GM21367 (cell line): ENCODE results near the gene TRAPPC5.

Experiments used
- ATAC-seq: cut with Tn5 transposase; IDR thresholded peaks from one replicate; pipeline ENCODE4 v1.9.1; 2021; ENCODE audit not compliant: unreplicated experiment

TRAPPC5 gene

DNA sequence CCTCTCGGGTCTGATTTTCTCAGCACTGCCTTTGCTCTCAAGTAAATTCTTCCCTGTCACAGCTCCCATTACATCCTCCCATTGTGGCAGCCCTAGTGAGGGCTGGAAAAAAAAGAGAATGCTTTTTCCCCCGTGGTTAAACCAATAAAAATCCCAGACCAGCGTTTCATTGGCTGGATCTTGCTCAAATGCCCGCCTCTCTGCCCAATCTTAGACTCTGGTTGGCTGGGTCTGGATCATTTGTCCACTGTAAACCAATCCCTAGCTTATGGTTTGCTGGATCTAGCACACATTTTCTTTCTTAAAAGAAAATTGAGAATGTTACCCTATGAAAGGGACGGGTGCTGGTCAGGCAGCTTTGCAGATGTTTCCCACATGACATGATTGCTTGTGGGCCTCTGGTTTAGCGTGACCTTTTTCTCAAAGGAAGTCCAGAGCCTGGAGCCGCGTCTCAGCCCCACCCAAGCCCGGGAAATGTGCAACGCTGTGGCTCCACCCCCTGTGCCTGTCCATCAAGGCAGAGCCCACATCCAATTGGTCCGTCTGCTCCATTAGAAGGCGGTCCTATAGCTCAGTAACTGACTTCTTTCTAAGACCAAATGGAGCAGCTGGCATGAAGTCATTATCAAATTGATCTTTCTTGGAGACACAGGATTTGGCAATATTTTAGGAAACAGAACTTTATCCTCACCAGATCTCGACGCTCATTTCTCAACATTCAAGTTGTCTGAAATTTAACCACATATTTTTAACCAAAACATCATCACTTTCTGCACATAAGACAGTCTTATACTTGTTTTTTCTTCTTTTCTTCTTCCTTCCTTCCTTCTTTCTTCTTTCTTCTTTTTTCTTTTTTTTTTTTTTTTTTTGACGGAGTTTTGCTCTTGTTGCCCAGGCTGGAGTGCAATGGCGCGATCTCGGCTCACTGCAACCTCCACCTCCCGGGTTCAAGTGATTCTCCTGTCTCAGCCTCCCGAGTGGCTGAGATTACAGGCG, 6.3 kb upstream of the TRAPPC5 start:
- ATAC-seq: no peak

DNA sequence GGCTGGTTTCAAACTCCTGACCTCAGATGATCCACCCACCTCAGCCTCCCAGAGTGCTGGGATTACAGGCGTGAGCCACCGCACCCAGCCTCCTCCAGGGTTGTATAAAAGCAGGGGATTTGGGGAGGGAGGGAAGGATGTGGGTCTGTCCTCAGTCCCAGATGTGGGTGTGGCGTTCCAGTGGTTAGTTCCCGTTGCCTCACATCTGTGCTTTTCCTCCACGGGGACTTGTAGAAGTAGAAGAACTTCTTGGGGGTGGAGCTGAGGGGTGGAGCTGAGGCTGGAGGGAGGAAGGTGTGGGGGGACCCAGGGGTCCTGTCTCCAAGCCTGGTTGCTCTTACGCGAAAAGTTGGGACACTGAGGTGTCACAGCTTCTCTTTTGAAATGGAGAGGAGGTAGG, 4.3 kb upstream of the TRAPPC5 start:
- no peak for ATAC-seq

DNA sequence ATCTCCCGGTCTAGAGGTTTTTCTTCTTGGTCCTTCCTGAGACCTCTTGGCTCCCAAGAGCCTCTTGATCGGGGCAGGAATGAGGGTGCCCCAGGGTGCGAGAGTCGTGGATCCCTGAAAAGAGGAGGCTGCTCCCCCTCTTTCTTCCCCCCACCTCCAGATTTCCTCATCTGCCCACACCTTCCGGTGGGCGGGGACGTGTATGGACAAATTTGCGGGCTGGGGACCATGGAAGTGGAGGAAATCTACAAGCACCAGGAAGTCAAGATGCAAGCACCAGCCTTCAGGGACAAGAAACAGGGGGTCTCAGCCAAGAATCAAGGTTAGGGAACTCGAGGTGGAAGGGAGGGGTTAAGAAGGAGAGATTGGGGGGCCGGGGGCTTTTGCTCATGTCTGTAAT, 3.8 kb upstream of the TRAPPC5 start, which contains the start of gene MCEMP1:
TSS of gene MCEMP1 (plus strand) at position 237 of the 400 bp plus-strand sequence. CDS start at position 268, 31 bp downstream.
- no peak for ATAC-seq

DNA sequence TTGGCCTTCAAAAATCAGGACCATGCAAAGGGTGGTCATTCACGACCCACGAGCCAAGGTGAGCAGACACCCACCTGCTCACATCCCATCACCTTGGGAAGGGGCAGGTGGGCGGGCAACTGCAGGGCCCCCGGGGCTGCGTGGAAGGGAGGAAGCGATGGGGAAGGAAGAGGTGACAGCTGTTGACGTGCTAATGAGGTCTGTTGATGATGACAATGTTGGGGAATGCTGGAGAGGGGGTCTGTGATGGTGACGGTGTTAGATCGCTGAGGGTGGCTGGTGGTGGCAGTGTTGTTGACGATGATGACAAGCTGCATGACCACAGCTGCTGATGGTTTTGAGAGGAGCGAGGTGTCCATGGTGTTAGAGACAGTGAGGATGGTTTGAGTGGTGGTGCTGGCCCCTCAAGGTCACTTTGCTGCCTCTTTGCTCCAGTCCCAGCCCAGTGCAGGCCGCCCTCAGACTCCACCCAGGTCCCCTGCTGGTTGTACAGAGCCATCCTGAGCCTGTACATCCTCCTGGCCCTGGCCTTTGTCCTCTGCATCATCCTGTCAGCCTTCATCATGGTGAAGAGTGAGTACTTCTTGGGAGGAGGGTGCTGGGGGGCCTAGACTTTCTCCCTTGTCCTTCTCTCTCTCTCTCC, 2.8 kb upstream of the TRAPPC5 start:
- no peak for ATAC-seq

GRCh38 chr19:7678971-7679751, 1.5 kb upstream of the TRAPPC5 start:
- ATAC-seq: no peak

- no peak for ATAC-seq
Measured at GRCh38 chr19:7679771-7680605, 645 bp upstream of the TRAPPC5 start.

- ATAC-seq: no peak
Measured at GRCh38 chr19:7681340-7682174, 924 bp downstream of the TRAPPC5 start.

DNA sequence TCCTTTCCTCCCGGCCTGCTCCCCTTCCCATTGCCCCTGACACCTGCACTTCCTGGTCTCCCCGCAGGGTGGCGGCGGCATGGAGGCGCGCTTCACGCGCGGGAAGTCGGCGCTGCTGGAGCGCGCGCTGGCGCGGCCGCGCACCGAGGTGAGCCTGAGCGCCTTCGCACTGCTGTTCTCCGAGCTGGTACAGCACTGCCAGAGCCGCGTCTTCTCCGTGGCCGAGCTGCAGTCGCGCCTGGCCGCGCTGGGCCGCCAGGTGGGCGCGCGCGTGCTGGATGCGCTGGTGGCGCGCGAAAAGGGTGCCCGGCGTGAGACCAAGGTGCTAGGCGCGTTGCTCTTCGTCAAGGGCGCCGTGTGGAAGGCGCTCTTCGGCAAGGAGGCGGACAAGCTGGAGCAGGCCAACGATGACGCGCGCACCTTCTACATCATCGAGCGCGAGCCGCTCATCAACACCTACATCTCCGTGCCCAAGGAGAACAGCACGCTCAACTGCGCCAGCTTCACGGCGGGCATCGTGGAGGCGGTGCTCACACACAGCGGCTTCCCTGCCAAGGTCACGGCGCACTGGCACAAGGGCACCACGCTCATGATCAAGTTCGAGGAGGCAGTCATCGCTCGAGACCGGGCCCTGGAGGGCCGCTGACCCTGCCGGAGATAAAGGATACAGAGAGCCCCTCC, 1.7 kb downstream of the TRAPPC5 start:
- ATAC-seq: no peak

DNA sequence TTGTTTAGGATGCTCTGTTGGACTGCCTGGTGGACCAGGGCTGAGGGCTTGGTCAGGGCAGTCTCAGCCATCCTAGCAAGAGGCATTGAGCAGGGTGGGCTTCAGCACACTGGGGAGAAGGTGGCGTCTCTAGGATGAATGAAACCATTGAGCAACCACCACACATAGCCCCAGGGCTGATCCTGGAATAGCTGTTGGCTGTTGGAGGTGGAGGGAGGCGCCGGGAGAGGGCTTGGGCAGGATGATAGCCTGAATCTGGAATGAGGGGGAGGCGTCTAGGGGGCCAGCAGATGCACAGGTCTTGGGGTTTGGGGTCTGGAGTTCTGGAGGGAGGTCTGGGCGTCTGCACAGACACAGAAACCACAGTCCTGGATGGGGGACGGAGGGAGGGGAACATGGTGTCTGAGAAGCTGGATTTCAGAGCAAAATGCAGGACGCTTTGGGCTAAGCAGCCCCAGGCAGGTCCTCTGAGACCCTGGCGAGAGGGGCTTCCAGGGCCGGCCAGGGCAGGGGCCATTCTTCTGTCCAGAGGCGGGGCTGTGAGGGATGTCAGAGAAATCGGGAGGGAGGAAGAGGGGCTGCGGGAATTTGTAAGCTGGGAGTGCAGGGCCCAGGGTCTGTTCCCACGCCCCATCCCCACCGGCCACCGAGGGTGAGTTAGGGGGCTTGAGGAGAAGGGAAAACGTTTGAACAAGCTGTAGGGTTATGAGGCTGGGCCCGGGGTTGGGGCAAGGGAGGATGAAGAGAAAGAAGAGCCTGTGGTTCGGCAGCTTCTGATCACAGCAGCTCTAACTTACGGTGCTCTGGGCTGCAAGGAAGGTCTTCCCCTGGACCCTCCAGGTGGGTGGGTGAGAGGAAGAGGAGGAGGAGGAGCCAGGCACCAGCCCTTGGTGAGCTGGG, 5.2 kb downstream of the TRAPPC5 start:
- no peak for ATAC-seq

DNA sequence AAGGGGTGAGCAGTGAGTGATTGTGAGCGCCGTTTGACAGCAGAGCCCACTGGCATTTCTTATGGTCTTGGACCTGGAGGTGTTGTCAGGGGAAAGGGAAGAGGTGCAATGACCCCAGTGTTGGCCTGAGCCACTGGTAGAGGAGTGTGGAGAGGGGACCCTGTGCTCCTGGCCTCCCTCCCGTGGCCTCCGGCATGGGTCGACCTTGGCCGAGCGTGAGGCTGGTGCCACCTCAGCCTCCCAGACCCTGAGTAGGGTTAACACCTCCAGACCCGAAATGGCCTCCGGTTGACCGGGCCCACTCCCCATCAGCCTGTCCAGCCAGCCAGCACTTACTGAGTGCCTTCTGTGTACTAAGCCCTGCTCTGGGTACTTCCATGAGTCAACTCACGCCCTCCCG, 6.5 kb downstream of the TRAPPC5 start:
- ATAC-seq: no peak

DNA sequence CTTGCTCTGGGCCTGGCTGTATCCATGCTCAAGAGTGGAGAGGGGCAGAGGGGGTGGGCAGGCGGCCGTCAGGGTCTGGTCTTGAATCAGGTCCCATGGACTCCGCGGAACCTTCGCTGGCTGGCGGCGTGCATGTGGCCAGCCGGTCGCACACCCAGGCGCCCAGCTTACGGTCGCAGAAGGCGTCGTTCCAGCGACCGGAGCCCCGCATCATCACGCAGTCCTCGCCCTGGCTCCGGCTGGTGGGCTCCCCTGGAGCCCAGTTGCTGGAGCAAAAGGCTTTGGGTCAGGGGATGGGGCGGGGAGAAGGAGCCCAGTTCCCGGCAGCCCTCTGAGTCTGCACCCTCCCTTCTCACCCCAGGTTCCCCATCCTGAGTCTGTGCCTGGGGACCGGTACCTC, 8.5 kb downstream of the TRAPPC5 start:
- ATAC-seq: no peak

- ATAC-seq: no peak
Measured at GRCh38 chr19:7690779-7691258, 10.2 kb downstream of the TRAPPC5 start.

- no peak for ATAC-seq
Measured at GRCh38 chr19:7691497-7691896, 10.9 kb downstream of the TRAPPC5 start.

DNA sequence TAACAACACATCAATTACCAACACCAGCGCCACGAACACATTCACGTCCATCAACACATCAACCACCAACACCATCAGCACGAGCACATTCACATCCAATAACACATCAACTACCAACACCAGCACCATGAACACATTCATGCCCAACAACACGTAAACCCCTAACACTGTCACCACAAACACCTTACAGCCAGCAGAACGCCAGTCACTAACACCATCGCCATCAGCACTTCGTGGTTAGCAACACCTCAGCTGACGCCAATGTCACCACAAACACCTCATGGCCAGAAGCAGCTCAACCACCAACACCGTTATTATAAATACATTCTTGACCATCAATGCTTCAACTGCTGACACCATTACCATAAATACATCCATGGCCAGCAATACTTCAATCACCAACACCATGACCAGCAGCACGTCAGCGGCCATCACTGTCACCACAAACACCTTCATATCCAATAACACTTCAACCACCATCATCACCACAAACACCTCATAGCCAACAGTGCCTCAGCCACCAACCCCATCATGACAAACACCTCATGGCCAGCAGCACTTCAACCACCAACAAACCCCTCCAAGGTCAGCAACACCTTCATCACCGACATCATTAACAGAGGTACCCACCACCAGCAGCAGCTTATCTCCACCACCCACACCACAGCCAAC, 11.9 kb downstream of the TRAPPC5 start:
- ATAC-seq: no peak

DNA sequence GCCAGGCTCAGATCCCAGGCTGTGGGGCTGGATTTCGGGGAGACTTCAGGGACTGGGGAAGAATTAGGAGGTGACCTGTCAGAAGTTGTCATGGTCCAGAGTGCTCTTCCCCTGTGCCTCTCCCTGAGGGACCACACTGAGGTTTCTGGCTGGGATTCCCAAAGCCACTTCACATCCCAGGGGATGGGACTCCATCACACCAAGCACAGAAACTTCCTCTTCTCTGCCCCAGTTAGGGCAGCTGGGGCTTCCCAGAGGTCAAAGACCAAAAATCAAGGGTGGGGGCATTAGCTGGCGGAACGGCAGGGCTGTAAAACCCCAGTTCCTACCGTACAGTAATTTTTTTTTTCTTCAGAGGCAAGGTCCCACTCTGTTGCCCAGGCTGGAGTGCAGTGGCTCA, 13.9 kb downstream of the TRAPPC5 start:
- no peak for ATAC-seq

DNA sequence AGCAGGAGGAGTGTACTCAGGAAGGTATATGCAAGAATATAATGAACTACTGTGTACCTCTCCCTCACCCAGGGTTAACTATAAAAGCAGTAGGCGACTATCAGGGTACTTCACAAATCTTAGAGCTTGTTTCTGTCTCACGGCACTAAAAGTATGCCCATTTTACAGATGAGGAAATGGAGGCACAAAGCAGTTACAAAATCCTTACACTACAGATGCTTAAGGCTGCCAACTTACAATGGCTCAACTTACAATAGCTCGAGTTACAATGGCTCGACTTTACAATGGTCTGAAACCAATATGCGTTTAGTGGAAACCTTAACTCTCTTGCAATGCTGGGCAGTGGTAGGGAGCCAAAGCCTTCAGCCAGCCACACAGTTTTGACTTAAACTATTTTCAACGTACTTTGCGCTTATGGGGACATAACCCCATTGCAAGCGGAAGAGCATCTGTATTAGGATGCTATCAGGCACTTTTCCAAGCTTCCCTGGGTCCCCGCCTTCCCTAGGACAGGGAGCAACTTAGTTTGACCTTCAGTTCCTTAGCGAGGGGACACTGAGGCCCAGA, 17.2 kb downstream of the TRAPPC5 start:
- no peak for ATAC-seq

DNA sequence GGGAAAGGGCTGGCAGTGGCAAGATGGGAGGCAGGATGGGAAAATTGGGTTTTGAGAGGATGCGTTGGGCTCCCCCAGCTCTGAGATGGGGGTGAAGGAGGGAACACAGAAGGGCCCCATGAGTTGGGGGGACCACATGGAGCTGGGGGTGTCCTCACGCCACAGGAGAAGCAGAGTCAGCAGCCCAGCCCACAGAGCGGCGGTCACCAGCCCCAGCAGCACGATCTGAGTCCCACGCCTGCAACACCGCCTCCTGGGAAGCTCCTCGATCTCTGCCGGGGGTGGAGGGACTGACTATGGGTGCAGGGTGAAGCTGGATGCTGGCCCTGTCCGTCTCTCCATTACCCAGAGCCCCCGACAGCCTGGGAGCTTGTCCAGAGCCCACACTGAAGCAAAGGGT, 17.9 kb downstream of the TRAPPC5 start:
- ATAC-seq: no peak
